Ectodermal cell (in vitro differentiated cells): ENCODE data around the gene VAPA.
"Not testable (repeated sequence)": the region's sequence is repeated elsewhere in the genome, so short reads cannot be mapped to it uniquely, and the experiment has no call there.

Source experiments
- H3K27ac ChIP-seq: 2 replicates; pipeline ENCODE4 v1.7.0; 2013; ENCODE audit warnings: mild to moderate bottlenecking, low read depth, low read length; ENCODE audit not compliant: insufficient read depth, poor library complexity, severe bottlenecking
- H3K27me3 ChIP-seq: 2 replicates; pipeline ENCODE4 v1.7.0; 2013; ENCODE audit warnings: mild to moderate bottlenecking, low read length; ENCODE audit not compliant: insufficient read depth, control insufficient read depth, poor library complexity, severe bottlenecking
- H3K36me3 ChIP-seq: one replicate; pipeline ENCODE4 v1.7.0; 2013; ENCODE audit warnings: low read length; ENCODE audit not compliant: control insufficient read depth, insufficient read depth
- H3K4me1 ChIP-seq: one replicate; pipeline ENCODE4 v1.7.0; 2013; ENCODE audit warnings: low read length; ENCODE audit not compliant: control insufficient read depth, insufficient read depth
- H3K4me3 ChIP-seq: 2 replicates; pipeline ENCODE4 v1.7.0; 2013; ENCODE audit warnings: low read depth, low read length, control low read depth; ENCODE audit not compliant: insufficient read depth
- H3K9me3 ChIP-seq: 2 replicates; pipeline ENCODE4 v1.7.0; 2013; ENCODE audit warnings: mild to moderate bottlenecking, low read length, moderate library complexity; ENCODE audit not compliant: control insufficient read depth
- WGBS, 2 experiments: methylation state at CpG; one replicate each; pipeline ENCODE4 v1.1.7; 2013; ENCODE audit warnings: missing lambda C conversion rate in 2 of 2; 5-methylcytosine and 5-hydroxymethylcytosine counted together

Gene VAPA

GRCh38 chr18:9887992-9888391 is 25.8 kb upstream of the VAPA start:
- Histone ChIP-seq H3K9me3 (no peaks in the 10 kb centered on the region), H3K4me3 (no peak overlapping the region), H3K4me1 (no peaks in the 10 kb centered on the region), H3K27me3 (no peaks in the 10 kb centered on the region), H3K36me3 (no peaks in the 10 kb centered on the region), H3K27ac (no peak overlapping the region)
- WGBS, 2 experiments: 92 to 94% methylated on average over 4 to 5 of the region's 5 CpGs

DNA sequence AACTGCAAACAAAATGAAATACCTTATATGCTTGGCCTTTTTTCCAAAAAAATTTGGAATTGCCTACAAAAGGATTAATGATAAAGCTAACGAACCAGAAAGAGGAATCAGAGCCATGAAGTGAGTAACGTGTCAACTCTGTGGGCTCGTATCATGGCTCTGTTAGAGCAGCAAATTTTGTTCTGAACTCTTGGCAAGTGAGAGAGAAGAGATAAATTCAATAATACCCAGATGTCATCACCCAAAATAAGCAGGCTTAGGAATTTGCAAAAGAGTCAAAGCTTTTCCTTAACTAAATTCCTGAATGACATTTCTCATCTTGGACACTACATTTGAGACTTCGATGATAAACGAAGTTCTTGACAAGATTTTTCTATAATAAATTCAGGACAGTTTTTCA is 23.6 kb upstream of the VAPA start:
- Histone ChIP-seq H3K27ac (no peak overlapping the region), H3K4me1 (no peaks in the 10 kb centered on the region), H3K4me3 (no peak overlapping the region), H3K9me3 (no peaks in the 10 kb centered on the region), H3K36me3 (no peaks in the 10 kb centered on the region), H3K27me3 (no peaks in the 10 kb centered on the region)
- WGBS, 2 experiments: 97 to 99% methylated on average over 5 of the region's 5 CpGs

DNA sequence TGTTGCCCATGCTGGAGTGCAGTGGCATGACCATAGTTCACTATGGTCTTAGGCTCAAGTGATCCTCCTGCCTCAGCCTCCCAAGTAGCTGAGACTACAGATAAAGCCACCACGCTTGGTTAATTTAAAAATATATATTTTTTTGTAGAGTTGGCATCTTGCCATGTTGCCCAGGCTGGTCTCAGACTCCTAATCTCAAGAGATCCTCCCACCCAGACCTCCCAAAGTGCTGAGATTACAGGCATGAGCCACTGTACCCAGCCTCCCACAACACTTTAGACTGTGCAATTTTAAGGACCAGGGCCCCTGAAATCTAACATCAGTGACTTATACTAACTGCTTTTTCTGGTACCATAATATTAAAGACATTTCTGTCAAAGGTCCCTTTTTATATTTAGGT is 22.9 kb upstream of the VAPA start:
- no peak overlapping the region for H3K4me3 ChIP-seq
- WGBS, 2 experiments: 80% methylated on average over 1 of the region's 1 CpG; no CpG with 5 or more reads in 1 of the 2 experiments
- no peaks in the 10 kb centered on the region for H3K4me1 ChIP-seq
- no peaks in the 10 kb centered on the region for H3K9me3 ChIP-seq
- H3K27me3 ChIP-seq: no peaks in the 10 kb centered on the region
- no peaks in the 10 kb centered on the region for H3K36me3 ChIP-seq
- H3K27ac ChIP-seq: no peak overlapping the region

- not testable (repeated sequence) for H3K4me1 ChIP-seq, H3K36me3 ChIP-seq, H3K27me3 ChIP-seq, H3K4me3 ChIP-seq, H3K27ac ChIP-seq, H3K9me3 ChIP-seq
- WGBS, 2 experiments: 83 to 85% methylated on average over 4 of the region's 4 CpGs
Measured at GRCh38 chr18:9891515-9891914, 22.3 kb upstream of the VAPA start.

- no peak overlapping the region for H3K27ac ChIP-seq
- H3K27me3 ChIP-seq: no peaks in the 10 kb centered on the region
- WGBS, 2 experiments: 92 to 95% methylated on average over 6 of the region's 6 CpGs
- no peaks in the 10 kb centered on the region for H3K36me3 ChIP-seq
- no peaks in the 10 kb centered on the region for H3K9me3 ChIP-seq
- H3K4me3 ChIP-seq: no peak overlapping the region
- no peaks in the 10 kb centered on the region for H3K4me1 ChIP-seq
Measured at GRCh38 chr18:9894454-9895068, 19.3 kb upstream of the VAPA start.

GRCh38 chr18:9897129-9897528 is 16.7 kb upstream of the VAPA start:
- Histone ChIP-seq H3K27ac (no peak overlapping the region), H3K4me1 (no peaks in the 10 kb centered on the region), H3K27me3 (no peaks in the 10 kb centered on the region), H3K4me3 (no peak overlapping the region), H3K36me3 (no peaks in the 10 kb centered on the region), H3K9me3 (no peaks in the 10 kb centered on the region)
- WGBS, 2 experiments: 89 to 93% methylated on average over 5 of the region's 5 CpGs

- not testable (repeated sequence) for H3K4me1 ChIP-seq, H3K4me3 ChIP-seq, H3K27ac ChIP-seq, H3K9me3 ChIP-seq, H3K36me3 ChIP-seq, H3K27me3 ChIP-seq
- WGBS, 2 experiments: 93 to 96% methylated on average over 10 of the region's 10 CpGs
Measured at GRCh38 chr18:9897787-9898291, 16.0 kb upstream of the VAPA start.

DNA sequence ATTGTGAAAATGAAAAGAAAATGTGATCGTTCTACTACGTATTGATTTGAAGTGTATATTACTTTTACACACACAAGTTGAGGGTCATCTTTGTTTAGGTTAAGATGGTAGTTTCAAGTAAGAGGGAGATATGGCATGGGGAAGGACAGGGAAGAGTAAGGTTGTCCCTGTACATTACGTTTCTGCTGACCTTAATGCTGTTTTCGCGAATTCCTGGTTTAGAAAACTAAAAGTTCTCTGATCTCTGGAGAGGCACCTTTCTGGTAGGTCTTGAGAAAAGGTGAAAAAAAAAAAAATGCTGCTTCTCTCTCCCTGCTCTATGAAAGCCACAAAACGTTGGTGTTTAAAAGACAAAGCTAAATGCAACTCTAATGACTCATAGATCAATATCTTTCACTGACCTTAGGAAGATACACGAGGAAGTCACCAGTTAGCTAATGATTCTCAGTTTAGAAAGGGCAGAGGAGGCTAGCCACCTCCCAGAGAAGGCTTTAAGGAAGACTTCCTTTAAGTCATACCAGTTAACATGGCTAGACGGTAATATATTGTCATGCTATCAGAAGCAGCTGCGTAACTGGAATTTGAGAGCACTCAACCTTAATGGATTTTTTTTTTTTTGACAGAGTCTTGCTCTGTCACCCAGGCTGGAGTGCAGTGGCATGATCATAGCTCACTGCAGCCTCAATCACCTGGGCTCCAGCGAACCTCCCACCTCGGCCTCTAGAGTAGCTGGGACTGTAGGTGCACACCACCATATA is 14.8 kb upstream of the VAPA start:
- Histone ChIP-seq H3K4me3 (no peak overlapping the region), H3K9me3 (no peaks in the 10 kb centered on the region), H3K27ac (no peak overlapping the region), H3K27me3 (no peaks in the 10 kb centered on the region), H3K4me1 (no peaks in the 10 kb centered on the region), H3K36me3 (no peaks in the 10 kb centered on the region)
- 82 to 85% methylated on average over 11 of the region's 11 CpGs for WGBS, 2 experiments

- H3K36me3 ChIP-seq, H3K27me3 ChIP-seq, H3K27ac ChIP-seq, H3K9me3 ChIP-seq, H3K4me3 ChIP-seq, H3K4me1 ChIP-seq: not testable (repeated sequence)
- WGBS, 2 experiments: 81 to 93% methylated on average over 1 of the region's 1 CpG
Measured at GRCh38 chr18:9899550-9899930, 14.3 kb upstream of the VAPA start.

DNA sequence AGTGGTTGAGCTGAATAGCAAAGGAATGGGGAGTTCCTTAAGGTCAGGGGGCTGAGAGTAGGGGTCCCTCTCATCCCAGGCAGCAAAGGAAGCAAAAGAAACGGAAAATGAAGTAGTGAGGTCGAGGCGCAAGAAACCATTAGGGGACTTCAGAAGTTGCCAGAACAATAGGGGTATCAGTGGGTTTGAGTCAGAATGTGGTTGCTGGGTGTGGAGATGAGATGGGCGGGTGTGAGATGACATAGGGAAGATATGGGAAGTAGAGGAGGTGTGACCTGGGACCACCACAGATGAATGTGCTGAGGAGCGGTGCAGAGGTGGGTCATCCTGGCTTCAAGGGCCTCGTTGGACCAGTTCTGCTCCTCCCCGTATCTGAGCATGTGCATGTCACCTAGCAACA is 13.1 kb upstream of the VAPA start:
- Histone ChIP-seq H3K36me3 (no peaks in the 10 kb centered on the region), H3K4me3 (no peak overlapping the region), H3K27me3 (no peaks in the 10 kb centered on the region), H3K9me3 (no peaks in the 10 kb centered on the region), H3K4me1 (no peaks in the 10 kb centered on the region), H3K27ac (no peak overlapping the region)
- WGBS, 2 experiments: 93 to 94% methylated on average over 7 of the region's 7 CpGs
